Measurements from ENCODE around the gene TRANK1.

- peak in 1 of 4 experiments; percentile 9 for TF ChIP-seq CTCF (IDR thresholded peaks at IDR 0.05)
- no peak for TF ChIP-seq POLR2A (IDR thresholded peaks at IDR 0.05)
- TF ChIP-seq EP300 (IDR thresholded peaks at IDR 0.05) = no peak
- TF ChIP-seq POLR2AphosphoS5 (IDR thresholded peaks at IDR 0.05) = no peak
Observed at GRCh38 chr3:36814776-36815175, 130.1 kb downstream of the TRANK1 start.

All from gastroesophageal sphincter (tissue), 3 donors.